Fibroblast of lung (primary cell): ENCODE results near the gene FMO5. TPM values are rescaled to one million over a fixed set of nuclear protein-coding genes. Genes with fewer than 3 reads are reported as not detected.
"Not testable (repeated sequence)": the region's sequence is repeated elsewhere in the genome, so short reads cannot be mapped to it uniquely, and the experiment has no call there.

Source experiments
- DNase-seq, 2 donors: peaks; one replicate each; pipeline versions ENCODE4 v3.0.0 to v3.0.0-alpha.2; 2010; ENCODE audit warnings: low read depth in 2 of 2
- H2AFZ ChIP-seq: 2 replicates; pipeline ENCODE4 v1.5.1; 2012; ENCODE audit warnings: low read length, control low read depth, inconsistent platforms
- H3K27ac ChIP-seq: 2 replicates; pipeline ENCODE4 v1.5.1; 2011; ENCODE audit warnings: low read length, control low read depth; ENCODE audit not compliant: insufficient read depth
- H3K27me3 ChIP-seq: 2 replicates; pipeline ENCODE4 v1.5.1; 2011; ENCODE audit warnings: mild to moderate bottlenecking, low read length; ENCODE audit not compliant: control insufficient read depth, insufficient read depth
- H3K36me3 ChIP-seq: 2 replicates; pipeline ENCODE4 v1.5.1; 2011; ENCODE audit warnings: low read length; ENCODE audit not compliant: control insufficient read depth, insufficient read depth
- H3K4me1 ChIP-seq: 2 replicates; pipeline ENCODE4 v1.5.1; 2011; ENCODE audit warnings: low read length; ENCODE audit not compliant: control insufficient read depth, insufficient read depth; ENCODE audit errors: extremely low read depth
- H3K4me2 ChIP-seq: 2 replicates; pipeline ENCODE4 v1.5.1; 2011; ENCODE audit warnings: low read length, control low read depth; ENCODE audit not compliant: insufficient read depth; ENCODE audit errors: extremely low read depth
- H3K4me3 ChIP-seq, 4 experiments: fragments of 200-600 bp in 1 of 4; sonication (generic) in 1 of 4; replicated peaks in 1 of 4; 2 replicates each; pipeline ENCODE4 v1.5.1; 2011 to 2016; ENCODE audit warnings: low read length in 4 of 4, low read depth in 3 of 4, mild to moderate bottlenecking in 3 of 4, control low read depth in 2 of 4, inconsistent platforms in 1 of 4, mixed read lengths in 1 of 4; ENCODE audit not compliant: insufficient read depth in 1 of 4; ENCODE audit errors: control extremely low read depth in 1 of 4
- H3K79me2 ChIP-seq: 2 replicates; pipeline ENCODE4 v1.5.1; 2012; ENCODE audit warnings: mild to moderate bottlenecking, low read length, inconsistent platforms; ENCODE audit not compliant: control insufficient read depth, insufficient read depth
- H3K9ac ChIP-seq: 2 replicates; pipeline ENCODE4 v1.5.1; 2011; ENCODE audit warnings: mild to moderate bottlenecking, low read length, control low read depth; ENCODE audit not compliant: insufficient read depth
- H3K9me3 ChIP-seq: 2 replicates; pipeline ENCODE4 v1.5.1; 2012; ENCODE audit warnings: low read depth, low read length; ENCODE audit not compliant: control insufficient read depth, insufficient read depth
- H4K20me1 ChIP-seq: 2 replicates; pipeline ENCODE4 v1.5.1; 2011; ENCODE audit warnings: low read length; ENCODE audit not compliant: control insufficient read depth, insufficient read depth; ENCODE audit errors: extremely low read depth
- EZH2 ChIP-seq: IDR thresholded peaks from 2 replicates; pipeline ENCODE4 v1.5.1; 2012; ENCODE audit warnings: low read length, control low read depth, mild to moderate bottlenecking; ENCODE audit errors: missing control alignments
- polyA plus RNA-seq, 2 donors: library from polyadenylated mRNA; depleted of rRNA in 1 of 2; stranded (reverse) in 1 of 2; unstranded in 1 of 2; fragments of >200 nt; gene quantifications; 2 replicates each; pipeline ENCODE4 v1.2.1, GENCODE V29; 2011 to 2012; ENCODE audit warnings: missing spikeins in 1 of 2
- total RNA-seq: library from RNA; depleted of rRNA; stranded (reverse); fragments of >200 nt; gene quantifications from 2 replicates; pipeline ENCODE4 v1.2.1, GENCODE V29; 2014
- TF ChIP-seq, protein P1 (sequence below), 2 donors: IDR thresholded peaks in 1 of 2; conservative IDR thresholded peaks in 1 of 2; 1 replicate in 1 of 2; 2 replicates in 1 of 2; pipeline ENCODE4 v1.5.1; 2011 to 2012; ENCODE audit warnings: low read length in 2 of 2, control low read depth in 1 of 2, inconsistent platforms in 1 of 2, low read depth in 1 of 2, mild to moderate bottlenecking in 1 of 2

FMO5 gene
- total and polyA plus RNA-seq, 2 donors (not counting 1 experiment from before 2014, with no cell fraction given), result 2.0 to 2.8 TPM

DNA sequence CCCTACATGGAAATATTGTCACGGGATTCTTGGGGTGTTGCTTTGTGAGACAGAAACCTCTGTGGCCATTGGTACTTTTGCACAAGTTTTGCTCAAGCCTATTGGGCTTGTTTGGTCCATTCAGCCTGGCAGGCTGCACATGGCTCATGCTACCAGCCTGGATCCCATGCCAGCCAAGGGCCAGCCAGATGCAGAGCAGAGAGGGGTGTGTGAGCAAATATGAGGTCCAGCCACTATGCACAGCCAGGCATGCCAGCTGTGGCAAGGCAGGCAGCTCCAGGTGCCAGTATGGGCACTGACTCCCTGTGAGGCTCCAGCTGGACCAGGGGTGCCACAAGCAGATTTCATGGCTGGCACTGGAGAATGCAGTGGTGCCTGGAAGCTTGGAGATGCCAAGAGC is 10.7 kb upstream of the FMO5 start:
- Histone ChIP-seq H2AFZ (no peak overlapping the region), H3K4me3 (no peak overlapping the region), H3K9me3 (no peaks in the 10 kb centered on the region), H3K36me3 (no peaks in the 10 kb centered on the region), H3K79me2 (no peaks in the 10 kb centered on the region), H3K27ac (no peak overlapping the region), H3K27me3 (no peaks in the 10 kb centered on the region), H4K20me1 (no peaks in the 10 kb centered on the region), H3K4me2 (no peak overlapping the region), H3K4me1 (no peaks in the 10 kb centered on the region), H3K9ac (no peak overlapping the region)
- no peak for DNase-seq
- no peak for TF ChIP-seq EZH2
- TF ChIP-seq, protein P1, sequence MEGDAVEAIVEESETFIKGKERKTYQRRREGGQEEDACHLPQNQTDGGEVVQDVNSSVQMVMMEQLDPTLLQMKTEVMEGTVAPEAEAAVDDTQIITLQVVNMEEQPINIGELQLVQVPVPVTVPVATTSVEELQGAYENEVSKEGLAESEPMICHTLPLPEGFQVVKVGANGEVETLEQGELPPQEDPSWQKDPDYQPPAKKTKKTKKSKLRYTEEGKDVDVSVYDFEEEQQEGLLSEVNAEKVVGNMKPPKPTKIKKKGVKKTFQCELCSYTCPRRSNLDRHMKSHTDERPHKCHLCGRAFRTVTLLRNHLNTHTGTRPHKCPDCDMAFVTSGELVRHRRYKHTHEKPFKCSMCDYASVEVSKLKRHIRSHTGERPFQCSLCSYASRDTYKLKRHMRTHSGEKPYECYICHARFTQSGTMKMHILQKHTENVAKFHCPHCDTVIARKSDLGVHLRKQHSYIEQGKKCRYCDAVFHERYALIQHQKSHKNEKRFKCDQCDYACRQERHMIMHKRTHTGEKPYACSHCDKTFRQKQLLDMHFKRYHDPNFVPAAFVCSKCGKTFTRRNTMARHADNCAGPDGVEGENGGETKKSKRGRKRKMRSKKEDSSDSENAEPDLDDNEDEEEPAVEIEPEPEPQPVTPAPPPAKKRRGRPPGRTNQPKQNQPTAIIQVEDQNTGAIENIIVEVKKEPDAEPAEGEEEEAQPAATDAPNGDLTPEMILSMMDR (conservative IDR thresholded peaks at IDR 0.05 in 1 of 2, IDR thresholded peaks at IDR 0.05 in 1 of 2; ENCODE audit: low read depth in 1 of 2, low read length in 2 of 2), result no peak

DNA sequence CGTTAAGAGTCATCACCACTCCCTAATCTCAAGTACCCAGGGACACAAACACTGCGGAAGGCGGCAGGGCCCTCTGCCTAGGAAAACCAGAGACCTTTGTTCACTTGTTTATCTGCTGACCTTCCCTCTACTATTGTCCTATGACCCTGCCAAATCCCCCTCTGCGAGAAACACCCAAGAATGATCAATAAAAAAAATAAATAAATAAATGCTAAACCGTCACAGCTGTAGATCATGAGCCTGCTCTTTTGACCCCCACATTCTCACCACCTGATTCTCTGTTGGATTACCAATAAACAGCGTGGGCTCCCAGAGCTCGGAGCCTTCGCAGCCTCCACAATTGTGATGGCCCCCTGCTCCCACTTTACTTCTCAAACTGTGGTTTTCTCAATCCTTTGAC is 8.8 kb upstream of the FMO5 start:
- H3K79me2 ChIP-seq, H3K9me3 ChIP-seq, H3K4me3 ChIP-seq, H3K27me3 ChIP-seq, H3K9ac ChIP-seq, H3K27ac ChIP-seq, H3K4me2 ChIP-seq, H3K36me3 ChIP-seq, H4K20me1 ChIP-seq, H3K4me1 ChIP-seq, DNase-seq, H2AFZ ChIP-seq: not testable (repeated sequence)

DNA sequence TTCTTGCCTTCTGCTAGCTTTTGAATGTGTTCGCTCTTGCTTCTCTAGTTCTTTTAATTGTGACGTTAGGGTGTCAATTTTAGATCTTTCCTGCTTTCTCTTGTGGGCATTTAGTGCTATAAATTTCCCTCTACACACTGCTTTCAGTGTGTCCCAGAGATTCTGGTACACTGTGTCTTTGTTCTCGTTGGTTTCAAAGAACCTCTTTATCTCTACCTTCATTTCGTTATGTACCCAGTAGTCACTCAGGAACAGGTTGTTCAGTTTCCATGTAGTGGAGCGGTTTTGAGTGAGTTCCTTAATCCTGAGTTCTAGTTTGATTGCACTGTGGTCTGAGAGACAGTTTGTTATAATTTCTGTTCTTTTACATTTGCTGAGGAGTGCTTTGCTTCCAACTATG is 5.9 kb upstream of the FMO5 start:
- not testable (repeated sequence) for H3K36me3 ChIP-seq, H3K9me3 ChIP-seq, H3K4me1 ChIP-seq, H3K27me3 ChIP-seq, H2AFZ ChIP-seq, H3K4me3 ChIP-seq, H3K4me2 ChIP-seq, H4K20me1 ChIP-seq, H3K9ac ChIP-seq, DNase-seq, H3K79me2 ChIP-seq, H3K27ac ChIP-seq

DNA sequence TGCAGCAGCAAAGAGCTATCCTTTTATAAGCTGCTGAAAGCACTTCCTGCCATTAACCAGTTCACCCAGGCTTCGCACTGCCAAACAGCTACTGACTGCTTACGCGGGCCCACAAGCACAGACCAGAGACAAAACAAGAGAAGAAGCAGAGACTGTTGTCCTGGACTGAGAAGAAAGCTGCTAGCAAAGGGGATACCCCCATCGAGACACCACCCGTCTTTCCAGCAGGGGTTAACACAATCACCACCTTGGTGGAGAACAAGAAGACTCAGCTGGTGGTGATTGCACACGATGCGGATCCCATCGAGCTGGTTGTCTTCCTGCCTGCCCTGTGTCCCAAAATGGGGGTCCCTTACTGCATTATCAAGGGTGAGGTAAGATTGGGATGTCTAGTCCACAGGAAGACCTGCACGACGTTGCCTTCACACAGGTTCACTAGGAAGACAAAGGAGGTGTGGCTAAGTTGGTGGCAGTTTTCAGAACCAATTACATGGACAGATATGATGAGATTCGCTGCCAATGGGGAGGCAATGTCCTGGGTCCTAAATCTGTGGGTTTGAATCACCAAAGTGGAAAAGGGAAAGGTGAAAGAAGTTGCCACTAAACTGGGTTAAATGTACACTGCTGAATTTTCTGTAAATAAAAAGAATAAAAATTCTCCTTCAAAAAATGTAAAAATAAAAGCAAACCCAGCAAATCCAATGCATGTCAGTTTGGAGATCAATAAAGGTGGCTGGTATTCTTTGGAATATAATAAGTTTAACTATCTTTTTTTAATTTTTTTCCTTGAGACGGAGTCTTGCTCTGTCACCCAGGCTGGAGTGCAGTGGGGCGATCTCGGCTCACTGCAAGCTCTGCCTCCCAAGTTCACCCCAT is 1.2 kb downstream of the FMO5 start:
- no peak for DNase-seq
- no peaks in the 10 kb centered on the region for H3K79me2 ChIP-seq
- no peak overlapping the region for H3K4me2 ChIP-seq
- H3K4me1 ChIP-seq, result no peaks in the 10 kb centered on the region
- H3K27me3 ChIP-seq, result no peaks in the 10 kb centered on the region
- H3K27ac ChIP-seq, result no peak overlapping the region
- TF ChIP-seq, protein P1 (conservative IDR thresholded peaks at IDR 0.05 in 1 of 2, IDR thresholded peaks at IDR 0.05 in 1 of 2; ENCODE audit: low read depth in 1 of 2, low read length in 2 of 2), result no peak
- no peak for TF ChIP-seq EZH2
- H3K4me3 ChIP-seq, result no peak overlapping the region
- H2AFZ ChIP-seq, result no peak overlapping the region
- H3K9ac ChIP-seq, result no peak overlapping the region
- H3K36me3 ChIP-seq, result no peaks in the 10 kb centered on the region
- H3K9me3 ChIP-seq, result no peaks in the 10 kb centered on the region
- no peaks in the 10 kb centered on the region for H4K20me1 ChIP-seq
